Measurements from ENCODE around the gene TARS3. TPM values are rescaled to one million over a fixed set of nuclear protein-coding genes. Genes with fewer than 3 reads are reported as not detected.

Gene TARS3
- total RNA-seq, 1 experiment from 2014 or later, result 9.5 TPM

GRCh38 chr15:101675015-101675414, 49.3 kb downstream of the TARS3 start (continued):
- TF ChIP-seq ZNF281 (CRISPR knock-in tag; IDR thresholded peaks at IDR 0.05) (no peak), SMAD3 (CRISPR knock-in tag; IDR thresholded peaks at IDR 0.05; ENCODE audit: borderline replicate concordance) (no peak)

- H3K9me3 Mint-ChIP-seq, result peaks cover 6% of the 10 kb centered on the region
Measured at GRCh38 chr15:101672298-101672697, 52.0 kb downstream of the TARS3 start.

DNA sequence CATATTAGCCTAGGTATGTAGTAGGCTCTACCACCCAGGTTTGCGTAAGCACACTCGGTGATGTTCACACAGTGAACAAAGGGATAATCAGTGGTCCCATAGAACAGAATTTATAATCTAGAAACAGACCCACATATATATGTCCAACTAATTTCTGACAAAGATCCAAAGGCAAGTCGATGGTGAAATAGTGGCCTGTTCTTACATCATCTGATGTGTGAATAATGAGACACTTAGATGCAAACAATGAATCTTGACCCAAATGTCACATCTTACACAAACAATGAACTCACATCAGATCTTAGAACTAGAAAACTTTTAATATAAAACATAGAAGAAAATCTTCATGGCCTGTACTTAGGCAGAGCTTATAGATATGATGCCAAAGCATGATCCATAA, 54.5 kb downstream of the TARS3 start:
- Mint-ChIP-seq H3K9me3 (peaks cover 13% of the 10 kb centered on the region), H3K36me3 (peaks cover 18% of the 10 kb centered on the region), H3K27ac (no peak overlapping the region), H3K4me3 (no peak overlapping the region), H3K27me3 (ENCODE audit: low read depth) (no peaks in the 10 kb centered on the region), H3K4me1 (peaks cover under 1% of the 10 kb centered on the region)
- TF ChIP-seq GABPB1 (CRISPR knock-in tag; IDR thresholded peaks at IDR 0.05) (peak; percentile 74; the same call in 1 of the 2 replicates), ZNF416 (CRISPR knock-in tag; IDR thresholded peaks at IDR 0.05) (no peak)
- POLR2A ChIA-PET, result no interaction called here
- ATAC-seq (no peak), DNase-seq (ENCODE audit: low spot score) (no peak)
- CTCF ChIA-PET, result no interaction called here

More at GRCh38 chr15:101672298-101672697, 52.0 kb downstream of the TARS3 start:
- ATAC-seq (peak; percentile 73), DNase-seq (ENCODE audit: low spot score) (peak; percentile 17)
- no peaks in the 10 kb centered on the region for H3K27me3 Mint-ChIP-seq (ENCODE audit: low read depth)
- TF ChIP-seq EMX1 (CRISPR knock-in tag; IDR thresholded peaks at IDR 0.05) (no peak), ZNF281 (CRISPR knock-in tag; IDR thresholded peaks at IDR 0.05) (no peak), FOXP1 (CRISPR knock-in tag; IDR thresholded peaks at IDR 0.05; ENCODE audit: borderline replicate concordance) (no peak), ZNF416 (CRISPR knock-in tag; IDR thresholded peaks at IDR 0.05) (no peak), ERG (CRISPR knock-in tag; IDR thresholded peaks at IDR 0.05) (no peak), RORB (CRISPR knock-in tag; IDR thresholded peaks at IDR 0.05) (no peak)
- peaks cover 6% of the 10 kb centered on the region for H3K4me1 Mint-ChIP-seq
- H3K4me3 Mint-ChIP-seq, result no peak overlapping the region
- ChIA-PET CTCF (interaction anchor here (0.6 kb wide), 2 partner anchors 17 to 39 kb away, joined by 3 read pairs; no protein-coding TSS in a partner anchor), POLR2A (no interaction called here)
- peaks cover 12% of the 10 kb centered on the region for H3K36me3 Mint-ChIP-seq
- H3K27ac Mint-ChIP-seq, result no peak overlapping the region

DNA sequence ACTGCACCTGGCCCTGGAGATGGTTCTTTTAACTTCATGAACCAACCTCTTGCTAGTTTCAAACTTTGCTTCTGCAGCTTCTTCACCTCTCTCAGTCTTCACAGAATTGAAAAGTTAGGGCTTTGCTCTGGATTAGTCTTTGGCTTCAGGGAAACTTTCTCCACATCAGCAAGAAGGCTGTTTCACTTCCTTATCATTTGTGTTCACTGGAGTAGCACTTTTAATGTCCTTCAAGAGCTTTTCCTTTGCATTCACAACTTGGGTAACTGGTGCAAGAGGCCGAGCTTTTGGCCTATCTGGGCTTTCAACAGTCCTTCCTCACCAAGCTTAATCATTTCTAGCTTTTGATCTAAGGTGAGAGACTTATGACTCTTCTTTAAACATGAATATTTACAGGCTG, 56.4 kb downstream of the TARS3 start:
- ChIA-PET CTCF (no interaction called here), POLR2A (no interaction called here)
- Mint-ChIP-seq H3K9me3 (peaks cover 13% of the 10 kb centered on the region), H3K27me3 (ENCODE audit: low read depth) (no peaks in the 10 kb centered on the region), H3K4me3 (no peak overlapping the region), H3K4me1 (peaks cover 5% of the 10 kb centered on the region), H3K36me3 (peaks cover 11% of the 10 kb centered on the region), H3K27ac (no peak overlapping the region)
- ATAC-seq (no peak), DNase-seq (ENCODE audit: low spot score) (no peak)
- TF ChIP-seq, protein P1, sequence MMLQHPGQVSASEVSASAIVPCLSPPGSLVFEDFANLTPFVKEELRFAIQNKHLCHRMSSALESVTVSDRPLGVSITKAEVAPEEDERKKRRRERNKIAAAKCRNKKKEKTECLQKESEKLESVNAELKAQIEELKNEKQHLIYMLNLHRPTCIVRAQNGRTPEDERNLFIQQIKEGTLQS (CRISPR knock-in tag; conservative IDR thresholded peaks at IDR 0.05), result no peak
- TF ChIP-seq, protein P2, sequence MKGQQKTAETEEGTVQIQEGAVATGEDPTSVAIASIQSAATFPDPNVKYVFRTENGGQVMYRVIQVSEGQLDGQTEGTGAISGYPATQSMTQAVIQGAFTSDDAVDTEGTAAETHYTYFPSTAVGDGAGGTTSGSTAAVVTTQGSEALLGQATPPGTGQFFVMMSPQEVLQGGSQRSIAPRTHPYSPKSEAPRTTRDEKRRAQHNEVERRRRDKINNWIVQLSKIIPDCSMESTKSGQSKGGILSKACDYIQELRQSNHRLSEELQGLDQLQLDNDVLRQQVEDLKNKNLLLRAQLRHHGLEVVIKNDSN (CRISPR knock-in tag; IDR thresholded peaks at IDR 0.05), result no peak
- TF ChIP-seq EMX1 (CRISPR knock-in tag; IDR thresholded peaks at IDR 0.05) (no peak), NFE2L1 (CRISPR knock-in tag; IDR thresholded peaks at IDR 0.05) (no peak), TCF7 (CRISPR knock-in tag; IDR thresholded peaks at IDR 0.05; ENCODE audit: low read depth) (no peak), OVOL2 (CRISPR knock-in tag; IDR thresholded peaks at IDR 0.05; ENCODE audit: borderline replicate concordance) (no peak), ZNF396 (CRISPR knock-in tag; IDR thresholded peaks at IDR 0.05; ENCODE audit: borderline replicate concordance) (no peak)
- TF ChIP-seq, protein P3, sequence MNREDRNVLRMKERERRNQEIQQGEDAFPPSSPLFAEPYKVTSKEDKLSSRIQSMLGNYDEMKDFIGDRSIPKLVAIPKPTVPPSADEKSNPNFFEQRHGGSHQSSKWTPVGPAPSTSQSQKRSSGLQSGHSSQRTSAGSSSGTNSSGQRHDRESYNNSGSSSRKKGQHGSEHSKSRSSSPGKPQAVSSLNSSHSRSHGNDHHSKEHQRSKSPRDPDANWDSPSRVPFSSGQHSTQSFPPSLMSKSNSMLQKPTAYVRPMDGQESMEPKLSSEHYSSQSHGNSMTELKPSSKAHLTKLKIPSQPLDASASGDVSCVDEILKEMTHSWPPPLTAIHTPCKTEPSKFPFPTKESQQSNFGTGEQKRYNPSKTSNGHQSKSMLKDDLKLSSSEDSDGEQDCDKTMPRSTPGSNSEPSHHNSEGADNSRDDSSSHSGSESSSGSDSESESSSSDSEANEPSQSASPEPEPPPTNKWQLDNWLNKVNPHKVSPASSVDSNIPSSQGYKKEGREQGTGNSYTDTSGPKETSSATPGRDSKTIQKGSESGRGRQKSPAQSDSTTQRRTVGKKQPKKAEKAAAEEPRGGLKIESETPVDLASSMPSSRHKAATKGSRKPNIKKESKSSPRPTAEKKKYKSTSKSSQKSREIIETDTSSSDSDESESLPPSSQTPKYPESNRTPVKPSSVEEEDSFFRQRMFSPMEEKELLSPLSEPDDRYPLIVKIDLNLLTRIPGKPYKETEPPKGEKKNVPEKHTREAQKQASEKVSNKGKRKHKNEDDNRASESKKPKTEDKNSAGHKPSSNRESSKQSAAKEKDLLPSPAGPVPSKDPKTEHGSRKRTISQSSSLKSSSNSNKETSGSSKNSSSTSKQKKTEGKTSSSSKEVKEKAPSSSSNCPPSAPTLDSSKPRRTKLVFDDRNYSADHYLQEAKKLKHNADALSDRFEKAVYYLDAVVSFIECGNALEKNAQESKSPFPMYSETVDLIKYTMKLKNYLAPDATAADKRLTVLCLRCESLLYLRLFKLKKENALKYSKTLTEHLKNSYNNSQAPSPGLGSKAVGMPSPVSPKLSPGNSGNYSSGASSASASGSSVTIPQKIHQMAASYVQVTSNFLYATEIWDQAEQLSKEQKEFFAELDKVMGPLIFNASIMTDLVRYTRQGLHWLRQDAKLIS (CRISPR knock-in tag; IDR thresholded peaks at IDR 0.05; ENCODE audit: borderline replicate concordance), result no peak
